Trophoblast cell (in vitro differentiated cells and primary cell): ENCODE measurements around the gene USP7.

Experiments used
- DNase-seq, 2 donors: peaks; one replicate each; pipeline ENCODE4 v3.0.0-alpha.2; 2016
- H2AFZ ChIP-seq: 2 replicates; pipeline ENCODE4 v1.6.1; 2013; ENCODE audit warnings: low read length, moderate library complexity, mild to moderate bottlenecking; ENCODE audit not compliant: insufficient read depth, poor library complexity
- H2AK5ac ChIP-seq: 2 replicates; pipeline ENCODE4 v1.6.1; 2013; ENCODE audit warnings: mild to moderate bottlenecking, low read length
- H2BK120ac ChIP-seq: 2 replicates; pipeline ENCODE4 v1.6.1; 2013; ENCODE audit warnings: low read length, mild to moderate bottlenecking, moderate library complexity; ENCODE audit not compliant: insufficient read depth, poor library complexity
- H2BK12ac ChIP-seq: 2 replicates; pipeline ENCODE4 v1.6.1; 2013; ENCODE audit warnings: mild to moderate bottlenecking, low read length, moderate library complexity
- H2BK5ac ChIP-seq: 2 replicates; pipeline ENCODE4 v1.6.1; 2013; ENCODE audit warnings: low read length, low read depth, moderate library complexity, mild to moderate bottlenecking; ENCODE audit not compliant: poor library complexity
- H3K14ac ChIP-seq: 2 replicates; pipeline ENCODE4 v1.6.1; 2013; ENCODE audit warnings: mild to moderate bottlenecking, low read length
- H3K18ac ChIP-seq: 2 replicates; pipeline ENCODE4 v1.6.1; 2013; ENCODE audit warnings: mild to moderate bottlenecking, low read length
- H3K23ac ChIP-seq: 2 replicates; pipeline ENCODE4 v1.6.1; 2013; ENCODE audit warnings: low read length
- H3K27ac ChIP-seq: 2 replicates; pipeline ENCODE4 v1.5.1; 2013; ENCODE audit warnings: low read depth, mild to moderate bottlenecking, inconsistent platforms, low read length, moderate library complexity
- H3K27me3 ChIP-seq: 2 replicates; pipeline ENCODE4 v1.6.1; 2013; ENCODE audit warnings: inconsistent platforms, mild to moderate bottlenecking, low read length, moderate library complexity; ENCODE audit not compliant: insufficient read depth
- H3K36me3 ChIP-seq, 2 experiments: 1 replicate in 1 of 2; 2 replicates in 1 of 2; pipeline ENCODE4 v1.6.1; 2013; ENCODE audit warnings: low read length in 2 of 2, mild to moderate bottlenecking in 2 of 2, moderate library complexity in 1 of 2; ENCODE audit not compliant: insufficient read depth in 2 of 2, control insufficient read depth in 1 of 2
- H3K4ac ChIP-seq: 2 replicates; pipeline ENCODE4 v1.6.1; 2013; ENCODE audit warnings: low read depth, mild to moderate bottlenecking, low read length, moderate library complexity
- H3K4me1 ChIP-seq, 2 experiments: 1 replicate in 1 of 2; 2 replicates in 1 of 2; pipeline ENCODE4 v1.6.1; 2013; ENCODE audit warnings: low read length in 2 of 2, mild to moderate bottlenecking in 2 of 2, moderate library complexity in 1 of 2; ENCODE audit not compliant: insufficient read depth in 2 of 2, control insufficient read depth in 1 of 2
- H3K4me2 ChIP-seq: 2 replicates; pipeline ENCODE4 v1.6.1; 2013; ENCODE audit warnings: inconsistent platforms, mild to moderate bottlenecking, low read length, moderate library complexity
- H3K4me3 ChIP-seq: 2 replicates; pipeline ENCODE4 v1.5.1; 2013; ENCODE audit warnings: mild to moderate bottlenecking, low read depth, low read length, inconsistent platforms
- H3K79me1 ChIP-seq: one replicate; pipeline ENCODE4 v1.6.1; 2013; ENCODE audit warnings: low read length
- H3K79me2 ChIP-seq: 2 replicates; pipeline ENCODE4 v1.6.1; 2013; ENCODE audit warnings: low read length, mild to moderate bottlenecking; ENCODE audit not compliant: control insufficient read depth, insufficient read depth, poor library complexity
- H3K9ac ChIP-seq: 2 replicates; pipeline ENCODE4 v1.6.1; 2013; ENCODE audit warnings: mild to moderate bottlenecking, low read length
- H3K9me3 ChIP-seq: 2 replicates; pipeline ENCODE4 v1.6.1; 2013; ENCODE audit warnings: low read depth, mild to moderate bottlenecking, control low read depth, inconsistent platforms, low read length; ENCODE audit not compliant: insufficient read depth
- H4K12ac ChIP-seq: 2 replicates; pipeline ENCODE4 v1.6.1; 2013; ENCODE audit warnings: low read depth, mild to moderate bottlenecking, low read length, moderate library complexity
- H4K8ac ChIP-seq: 2 replicates; pipeline ENCODE4 v1.6.1; 2013; ENCODE audit warnings: low read depth, mild to moderate bottlenecking, low read length, moderate library complexity
- H4K91ac ChIP-seq: one replicate; pipeline ENCODE4 v1.6.1; 2013; ENCODE audit warnings: low read depth, mild to moderate bottlenecking, low read length, moderate library complexity
- WGBS: extraction: QIAGEN DNeasy Blood & Tissue Kit; methylation state at CpG from one replicate; pipeline ENCODE4 v1.1.7; 2013; ENCODE audit warnings: missing lambda C conversion rate; ENCODE audit not compliant: insufficient read length, insufficient coverage; ENCODE audit errors: extremely low coverage; 5-methylcytosine and 5-hydroxymethylcytosine counted together

Gene USP7

DNA sequence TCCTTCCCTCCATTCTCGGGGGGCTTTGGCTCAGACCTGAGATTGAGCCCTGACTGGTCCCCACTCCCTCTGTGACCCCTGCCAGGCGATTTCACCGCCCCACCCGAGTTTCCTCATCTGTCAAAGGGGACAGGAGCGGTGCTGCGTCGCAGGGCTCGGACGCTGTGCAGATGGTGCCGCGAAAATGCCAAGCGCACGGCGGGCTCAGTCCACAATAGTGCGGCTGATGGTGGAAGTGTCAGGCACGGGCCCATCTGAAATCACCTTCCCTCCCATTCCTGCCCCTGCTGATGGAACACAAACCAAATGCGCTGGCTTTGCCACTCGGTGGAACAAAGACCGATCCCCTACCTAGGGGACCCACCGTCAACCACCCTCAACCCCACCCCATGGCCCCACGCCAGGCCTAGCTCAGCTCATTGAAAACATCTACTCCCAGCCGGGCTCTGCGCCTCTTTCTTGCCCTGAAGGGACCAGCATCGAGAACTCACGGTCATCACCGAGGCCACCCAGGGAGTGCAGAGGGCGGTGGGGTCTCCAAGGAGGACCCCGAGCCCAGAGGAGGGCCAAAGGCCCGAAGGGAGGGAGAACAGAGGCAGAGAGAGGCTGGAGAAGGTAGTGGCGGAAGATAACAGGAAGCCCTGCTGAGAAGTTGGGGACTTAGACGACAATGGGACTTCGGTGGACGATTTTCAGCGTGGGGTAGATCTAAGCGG lies 96.3 kb downstream of the USP7 start:
- H3K27me3 ChIP-seq = no peaks in the 10 kb centered on the region
- H4K12ac ChIP-seq = peak overlapping the region; percentile 6
- peak overlapping the region; percentile 90 for H3K14ac ChIP-seq
- peaks cover 42% of the 10 kb centered on the region for H3K79me2 ChIP-seq
- DNase-seq = no peak
- peak overlapping the region; percentile 91 for H4K91ac ChIP-seq
- H2BK12ac ChIP-seq = peak overlapping the region; percentile 34
- peak overlapping the region; percentile 93 for H3K4ac ChIP-seq
- H3K4me3 ChIP-seq = peak overlapping the region; percentile 85
- H3K4me2 ChIP-seq = peak overlapping the region; percentile 96
- WGBS = no CpG with 5 or more reads among the region's 35 CpGs
- peak overlapping the region; percentile 87 for H2AK5ac ChIP-seq
- H3K79me1 ChIP-seq = peaks cover 30% of the 10 kb centered on the region
- no peaks in the 10 kb centered on the region for H3K9me3 ChIP-seq
- H2BK120ac ChIP-seq = peak overlapping the region; percentile 87
- peak overlapping the region; percentile 95 for H3K9ac ChIP-seq
- H4K8ac ChIP-seq = peak overlapping the region; percentile 63
- H2AFZ ChIP-seq = peak overlapping the region; percentile 62
- H3K4me1 ChIP-seq = peaks cover 33 to 42% of the 10 kb centered on the region in 2 experiments
- H3K23ac ChIP-seq = peak overlapping the region; percentile 29
- peak overlapping the region; percentile 71 for H3K18ac ChIP-seq
- peak overlapping the region; percentile 77 for H2BK5ac ChIP-seq
- peak overlapping the region; percentile 88 for H3K27ac ChIP-seq
- H3K36me3 ChIP-seq = peaks cover 9 to 11% of the 10 kb centered on the region in 2 experiments

GRCh38 chr16:8866884-8867215 lies 96.9 kb downstream of the USP7 start:
- H3K36me3 ChIP-seq = peaks cover 9 to 11% of the 10 kb centered on the region in 2 experiments
- H3K27me3 ChIP-seq = no peaks in the 10 kb centered on the region
- peak overlapping the region; percentile 88 for H3K27ac ChIP-seq
- H2BK120ac ChIP-seq = peak overlapping the region; percentile 87
- H3K4me3 ChIP-seq = peak overlapping the region; percentile 85
- peak overlapping the region; percentile 6 for H4K12ac ChIP-seq
- peak overlapping the region; percentile 71 for H3K18ac ChIP-seq
- peak overlapping the region; percentile 96 for H3K4me2 ChIP-seq
- peak overlapping the region; percentile 95 for H3K9ac ChIP-seq
- WGBS = no CpG with 5 or more reads among the region's 16 CpGs
- peak overlapping the region; percentile 26 for H2AFZ ChIP-seq
- peak overlapping the region; percentile 91 for H4K91ac ChIP-seq
- peak overlapping the region; percentile 30 for H4K8ac ChIP-seq
- peak overlapping the region; percentile 93 for H3K4ac ChIP-seq
- peak overlapping the region; percentile 17 for H3K23ac ChIP-seq
- H3K79me2 ChIP-seq = peaks cover 45% of the 10 kb centered on the region
- H2AK5ac ChIP-seq = peak overlapping the region; percentile 87
- no peak for DNase-seq
- no peak overlapping the region for H2BK12ac ChIP-seq
- no peaks in the 10 kb centered on the region for H3K9me3 ChIP-seq
- H3K4me1 ChIP-seq = peaks cover 33 to 42% of the 10 kb centered on the region in 2 experiments
- peaks cover 30% of the 10 kb centered on the region for H3K79me1 ChIP-seq
- peak overlapping the region; percentile 77 for H2BK5ac ChIP-seq
- peak overlapping the region; percentile 90 for H3K14ac ChIP-seq

- H2BK12ac ChIP-seq = no peak overlapping the region
- no peak overlapping the region for H4K91ac ChIP-seq
- H3K4me2 ChIP-seq = peak overlapping the region; percentile 96
- H2BK5ac ChIP-seq = peak overlapping the region; percentile 77
- peak overlapping the region; percentile 26 for H2AFZ ChIP-seq
- peak overlapping the region; percentile 90 for H3K14ac ChIP-seq
- H4K8ac ChIP-seq = no peak overlapping the region
- H2AK5ac ChIP-seq = no peak overlapping the region
- H3K36me3 ChIP-seq = peaks cover 11 to 14% of the 10 kb centered on the region in 2 experiments
- H3K4me1 ChIP-seq = peaks cover 38 to 46% of the 10 kb centered on the region in 2 experiments
- peak overlapping the region; percentile 5 for H3K18ac ChIP-seq
- peaks cover 49% of the 10 kb centered on the region for H3K79me2 ChIP-seq
- peaks cover 30% of the 10 kb centered on the region for H3K79me1 ChIP-seq
- peak overlapping the region; percentile 88 for H3K27ac ChIP-seq
- H3K23ac ChIP-seq = no peak overlapping the region
- peak overlapping the region; percentile 85 for H3K4me3 ChIP-seq
- no CpG with 5 or more reads among the region's 30 CpGs for WGBS
- H4K12ac ChIP-seq = peak overlapping the region; percentile 6
- H2BK120ac ChIP-seq = peak overlapping the region; percentile 87
- DNase-seq = no peak
- no peaks in the 10 kb centered on the region for H3K9me3 ChIP-seq
- peak overlapping the region; percentile 95 for H3K9ac ChIP-seq
- H3K4ac ChIP-seq = peak overlapping the region; percentile 93
- no peaks in the 10 kb centered on the region for H3K27me3 ChIP-seq
Observed at GRCh38 chr16:8866118-8866883, 97.4 kb downstream of the USP7 start.

DNA sequence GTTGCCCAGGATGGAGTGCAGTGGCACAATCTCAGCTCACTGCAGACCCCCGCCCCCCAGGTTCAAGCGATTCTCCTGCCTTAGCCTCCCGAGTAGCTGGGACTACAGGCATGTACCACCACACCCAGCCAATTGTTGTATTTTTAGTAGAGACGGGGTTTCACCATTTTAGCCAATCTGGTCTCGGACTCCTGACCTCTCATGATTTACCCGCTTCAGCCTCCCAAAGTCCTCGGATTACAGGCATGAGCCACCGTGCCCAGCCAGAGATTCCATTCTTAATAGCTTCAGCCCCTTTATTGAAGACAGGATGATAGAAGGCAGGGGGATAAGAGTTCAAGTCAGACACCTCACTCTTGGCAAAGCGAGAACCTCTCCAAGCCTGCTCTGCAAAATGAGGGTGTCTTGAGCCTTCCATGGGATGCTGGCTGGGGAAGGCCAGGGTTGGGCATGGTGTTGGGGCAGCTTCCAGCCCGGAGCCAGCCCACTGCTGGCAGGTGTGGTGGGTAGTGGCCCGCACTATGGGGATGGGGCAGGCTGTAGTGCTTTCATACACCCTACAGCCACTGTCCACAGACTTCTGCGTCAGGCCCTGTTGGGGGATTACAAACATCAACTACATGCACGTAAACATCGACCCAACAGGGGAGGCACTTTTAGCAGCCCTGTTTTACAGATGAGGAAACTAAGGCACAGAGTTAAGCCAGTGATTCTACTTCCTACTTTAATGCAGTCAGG lies 98.4 kb downstream of the USP7 start:
- no peak overlapping the region for H3K4me3 ChIP-seq

More for the DNA sequence above, 98.4 kb downstream of the USP7 start:
- Histone ChIP-seq H3K4ac (peak overlapping the region; percentile 65), H3K4me2 (peak overlapping the region; percentile 8), H2AFZ (no peak overlapping the region), H3K9me3 (no peaks in the 10 kb centered on the region), H3K9ac (no peak overlapping the region), H3K27me3 (no peaks in the 10 kb centered on the region), H3K27ac (no peak overlapping the region), H4K91ac (peak overlapping the region; percentile 21), H3K79me1 (peaks cover 30% of the 10 kb centered on the region), H2BK5ac (no peak overlapping the region), H4K12ac (no peak overlapping the region), H3K4me1 (peaks cover 40 to 50% of the 10 kb centered on the region in 2 experiments), H3K23ac (no peak overlapping the region), H4K8ac (no peak overlapping the region), H2AK5ac (no peak overlapping the region), H2BK120ac (no peak overlapping the region), H3K14ac (no peak overlapping the region), H3K79me2 (peaks cover 49% of the 10 kb centered on the region), H3K18ac (peak overlapping the region; percentile 24), H3K36me3 (peaks cover 12 to 16% of the 10 kb centered on the region in 2 experiments), H2BK12ac (no peak overlapping the region)
- no CpG with 5 or more reads among the region's 14 CpGs for WGBS
- DNase-seq = no peak
